Stimulated activated CD8-positive, alpha-beta memory T cell treated with anti-CD3 and anti-CD28 coated beads, Interleukin-2, amount 100 ng/mL, for 48 hours (primary cell): ENCODE results near the gene SMCO4.

Experiments used
- DNase-seq, 2 donors: peaks; one replicate each; pipeline ENCODE4 v3.0.0-alpha.2; 2020; ENCODE audit warnings: low read depth in 2 of 2

Gene SMCO4

GRCh38 chr11:93528757-93529645 lies 14.2 kb downstream of the SMCO4 start:
- DNase-seq, result no peak

GRCh38 chr11:93528252-93528651 lies 14.9 kb downstream of the SMCO4 start:
- DNase-seq, result no peak

- no peak for DNase-seq
Measured at GRCh38 chr11:93526641-93527583, 16.3 kb downstream of the SMCO4 start.

- no peak for DNase-seq
Measured at GRCh38 chr11:93526346-93526633, 16.9 kb downstream of the SMCO4 start.

- DNase-seq, result no peak
Measured at GRCh38 chr11:93525601-93526345, 17.4 kb downstream of the SMCO4 start.

DNA sequence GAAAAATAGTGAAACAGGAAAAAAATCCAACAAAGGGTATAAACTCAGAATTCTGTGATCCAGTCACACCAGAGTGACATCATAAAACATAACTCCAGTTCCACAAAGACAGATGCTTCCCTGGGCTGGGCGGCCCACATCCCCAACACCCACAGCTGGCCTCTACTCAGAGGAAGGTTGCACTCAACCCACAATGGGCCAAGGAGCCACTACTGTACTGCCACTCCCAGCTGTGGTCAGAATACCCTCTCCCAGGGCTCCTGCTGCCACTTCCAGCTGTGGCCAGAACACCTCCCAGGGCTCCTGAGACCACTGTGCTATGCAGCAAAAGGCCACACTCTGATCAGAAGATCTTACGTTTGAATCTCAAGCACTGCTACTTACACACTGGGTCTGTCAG lies 18.3 kb downstream of the SMCO4 start:
- no peak for DNase-seq

DNA sequence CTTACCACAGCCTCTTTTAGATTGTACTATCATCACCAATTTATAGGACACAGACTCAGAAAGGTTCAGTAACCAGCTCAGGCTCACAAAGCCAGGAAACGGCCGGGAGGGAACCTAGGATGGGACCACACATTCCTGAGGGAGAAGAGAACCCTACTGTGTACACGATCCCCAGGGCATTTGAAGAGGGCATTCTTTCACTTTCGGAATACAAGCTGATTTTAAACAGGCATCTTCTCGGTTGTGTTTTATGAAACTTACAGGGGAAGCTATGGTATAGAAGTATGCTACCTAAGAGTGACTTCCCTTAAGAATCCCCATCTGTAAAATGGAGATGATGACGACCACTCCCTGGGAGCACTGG lies 19.0 kb downstream of the SMCO4 start:
- DNase-seq, result no peak

GRCh38 chr11:93520726-93521509 lies 22.3 kb downstream of the SMCO4 start:
- DNase-seq, result no peak

GRCh38 chr11:93519179-93519578 lies 24.0 kb downstream of the SMCO4 start:
- DNase-seq, result no peak

- DNase-seq, result no peak
Measured at GRCh38 chr11:93518081-93518480, 25.1 kb downstream of the SMCO4 start.

GRCh38 chr11:93517611-93518010 lies 25.6 kb downstream of the SMCO4 start:
- DNase-seq, result no peak

GRCh38 chr11:93517041-93517440 lies 26.1 kb downstream of the SMCO4 start:
- no peak for DNase-seq

DNA sequence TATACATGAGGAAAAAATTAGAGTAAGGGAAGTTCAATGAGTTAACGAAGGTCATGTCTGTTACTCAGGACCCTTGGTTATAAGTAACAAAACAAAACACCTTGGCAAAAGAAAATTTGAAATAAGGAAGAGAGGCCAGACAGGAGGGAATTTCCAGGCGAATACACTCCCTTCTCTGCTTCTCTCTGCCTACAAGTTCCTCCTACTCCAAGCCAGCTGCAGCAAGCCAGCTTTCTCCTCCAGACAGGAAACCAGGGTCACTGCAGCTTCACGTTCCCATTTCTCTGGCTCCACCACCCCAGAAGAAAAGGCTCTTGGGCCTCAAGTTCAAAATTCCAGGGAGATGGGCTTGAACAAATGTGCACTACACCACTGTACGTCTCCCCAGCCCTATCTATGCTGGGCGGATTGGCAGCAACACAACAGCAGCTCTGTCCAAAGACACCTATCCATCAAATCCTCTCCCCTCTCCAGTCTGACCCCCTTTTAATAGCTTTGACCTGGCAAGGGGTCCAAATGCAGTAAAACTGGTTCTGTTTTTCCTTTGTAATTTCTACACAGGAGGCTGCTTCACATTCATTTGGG lies 27.7 kb downstream of the SMCO4 start:
- no peak for DNase-seq

DNA sequence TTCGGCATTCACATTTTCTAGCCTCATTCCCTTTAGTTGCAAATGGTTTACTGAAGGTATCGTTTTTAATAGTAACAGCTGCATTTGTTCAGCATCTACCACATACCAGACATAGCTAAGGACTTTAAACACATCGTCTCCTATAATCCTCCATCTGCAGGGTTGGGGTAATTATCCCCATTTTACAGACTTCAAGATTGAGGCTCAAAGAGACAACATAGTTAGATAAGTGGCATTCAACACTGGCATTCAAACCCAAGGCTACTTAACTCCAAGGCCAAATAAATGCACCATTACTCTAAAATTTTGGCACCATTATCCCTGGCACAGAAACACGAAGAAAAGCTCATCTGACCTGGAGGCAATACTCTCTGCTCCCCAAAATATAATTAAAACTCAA lies 28.5 kb downstream of the SMCO4 start:
- DNase-seq, result no peak

DNA sequence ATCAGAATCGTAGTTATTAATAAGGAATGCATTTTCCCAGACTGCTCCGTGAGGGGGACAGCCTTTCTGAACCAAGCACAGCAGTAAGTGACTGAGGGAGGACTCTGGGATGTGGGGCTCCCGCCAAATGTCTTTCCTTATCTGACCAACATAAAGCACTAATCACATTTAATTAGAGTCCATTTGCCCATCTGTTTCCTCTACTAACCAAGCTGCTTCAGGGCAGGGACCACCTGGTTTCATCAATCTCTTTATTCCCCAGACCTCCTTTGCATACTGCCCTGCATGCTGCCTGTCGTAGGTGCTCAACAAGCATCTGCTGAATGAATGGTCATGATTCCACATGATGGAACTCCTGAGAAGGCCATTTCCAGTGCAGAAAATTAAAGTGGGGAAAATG lies 29.4 kb downstream of the SMCO4 start:
- no peak for DNase-seq

DNA sequence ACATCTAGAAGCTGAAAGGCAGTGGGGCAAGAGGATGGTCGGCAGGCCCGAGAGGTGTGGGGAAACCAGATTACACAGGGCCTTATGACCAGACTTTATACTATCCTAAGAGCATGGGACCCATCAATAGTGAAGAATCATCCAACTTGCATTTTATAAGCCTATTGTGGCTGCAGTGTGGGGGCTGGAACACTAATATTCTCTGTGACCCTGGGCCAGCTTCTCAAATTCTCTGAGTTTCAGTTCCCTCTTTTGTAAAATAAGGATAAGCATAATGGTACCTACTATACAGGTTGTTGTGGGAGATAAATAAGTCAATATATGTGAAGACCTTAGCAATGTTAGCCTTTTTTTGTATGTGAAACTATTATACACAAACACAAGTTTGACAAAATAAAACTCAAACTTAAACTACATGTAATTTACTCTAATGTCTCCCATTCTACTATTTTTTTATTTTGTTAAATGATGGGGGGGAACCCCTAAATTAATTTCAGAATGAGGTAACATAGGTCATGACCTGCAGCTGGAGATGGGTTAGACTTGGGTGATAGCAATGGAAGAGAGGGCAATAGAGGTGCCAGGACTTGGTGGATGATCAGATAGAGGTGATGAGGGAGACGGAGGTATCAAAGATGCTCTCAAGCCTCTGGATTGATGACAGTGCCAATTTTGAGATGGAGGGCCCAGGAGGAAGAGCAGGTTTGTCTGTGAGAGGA lies 30.1 kb downstream of the SMCO4 start:
- no peak for DNase-seq

- DNase-seq, result no peak
Measured at GRCh38 chr11:93512073-93512475, 31.1 kb downstream of the SMCO4 start.

GRCh38 chr11:93510196-93510873 lies 32.9 kb downstream of the SMCO4 start:
- DNase-seq, result no peak

DNA sequence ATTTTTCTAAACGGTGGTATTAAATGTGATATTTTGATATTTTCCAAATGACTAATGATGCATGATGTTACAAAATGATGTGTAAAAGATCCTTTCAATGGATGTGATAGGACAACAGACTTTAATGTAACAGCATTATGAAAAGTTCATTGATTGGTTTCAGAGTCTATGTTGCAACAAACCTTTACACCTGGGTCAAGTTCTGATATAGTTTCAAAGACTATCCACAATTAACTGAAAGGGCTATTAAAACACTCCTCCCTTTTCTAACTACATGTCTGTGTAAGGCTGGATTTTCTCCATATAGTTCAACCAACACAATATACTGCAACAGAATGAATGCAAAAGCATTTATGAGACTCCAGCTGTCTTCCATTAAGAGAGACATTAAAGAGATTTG lies 35.7 kb downstream of the SMCO4 start:
- DNase-seq, result no peak

DNA sequence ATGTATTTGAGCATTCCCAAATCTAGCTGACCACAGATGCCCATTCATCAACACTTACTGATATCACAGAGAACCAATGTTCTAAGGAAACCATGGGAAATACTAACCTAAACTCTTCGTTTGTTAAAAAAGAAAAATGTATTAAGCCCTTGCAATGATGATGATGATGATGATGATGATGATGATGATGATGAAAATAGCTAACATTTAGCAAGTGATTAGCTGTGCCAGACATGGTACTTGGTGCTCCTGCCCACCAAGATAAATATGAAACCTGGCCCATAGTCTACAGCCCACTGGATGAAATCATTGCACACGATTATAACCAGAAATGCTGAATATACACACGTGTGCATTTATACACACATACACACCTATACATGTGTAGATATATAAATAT lies 37.5 kb downstream of the SMCO4 start:
- no peak for DNase-seq
